ENCODE measurements around the gene IQGAP2. TPM values are rescaled to one million over a fixed set of nuclear protein-coding genes. Genes with fewer than 3 reads are reported as not detected.

The IQGAP2 gene
- polyA plus RNA-seq, 1 experiment = 0.01 TPM

DNA sequence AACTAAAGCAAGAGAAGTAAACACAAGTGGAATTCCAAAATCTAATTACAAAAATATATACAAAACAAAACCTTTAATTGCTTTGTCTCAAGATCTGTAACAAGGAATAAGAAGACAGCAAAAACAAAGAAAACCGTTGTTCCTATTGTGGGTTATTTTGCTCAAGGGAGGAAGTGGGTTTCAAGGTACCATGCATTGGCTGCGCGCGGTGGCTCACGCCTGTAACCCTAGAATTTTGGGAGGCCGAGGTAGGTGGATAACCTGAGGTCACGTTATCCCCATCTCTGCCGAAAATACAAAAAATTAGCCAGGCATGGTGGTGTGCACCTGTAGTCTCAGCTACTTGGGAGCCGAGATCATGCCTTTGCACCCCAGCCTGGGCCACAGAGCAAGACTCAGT, 12.1 kb upstream of the IQGAP2 start:
- POLR2A ChIA-PET = no interaction called here

GRCh38 chr5:76393035-76393680, 9.9 kb upstream of the IQGAP2 start:
- H3K36me3 ChIP-seq (ENCODE audit: control insufficient read depth, insufficient read depth, low read length) = no peaks in the 10 kb centered on the region
- DNase-seq (ENCODE audit: low read depth) = no peak
- ChIA-PET CTCF (no interaction called here), POLR2A (interaction anchor here (0.6 kb wide), 1 partner anchor 33 kb away, joined by 3 read pairs; no protein-coding TSS in a partner anchor)
- TF ChIP-seq, protein P1, sequence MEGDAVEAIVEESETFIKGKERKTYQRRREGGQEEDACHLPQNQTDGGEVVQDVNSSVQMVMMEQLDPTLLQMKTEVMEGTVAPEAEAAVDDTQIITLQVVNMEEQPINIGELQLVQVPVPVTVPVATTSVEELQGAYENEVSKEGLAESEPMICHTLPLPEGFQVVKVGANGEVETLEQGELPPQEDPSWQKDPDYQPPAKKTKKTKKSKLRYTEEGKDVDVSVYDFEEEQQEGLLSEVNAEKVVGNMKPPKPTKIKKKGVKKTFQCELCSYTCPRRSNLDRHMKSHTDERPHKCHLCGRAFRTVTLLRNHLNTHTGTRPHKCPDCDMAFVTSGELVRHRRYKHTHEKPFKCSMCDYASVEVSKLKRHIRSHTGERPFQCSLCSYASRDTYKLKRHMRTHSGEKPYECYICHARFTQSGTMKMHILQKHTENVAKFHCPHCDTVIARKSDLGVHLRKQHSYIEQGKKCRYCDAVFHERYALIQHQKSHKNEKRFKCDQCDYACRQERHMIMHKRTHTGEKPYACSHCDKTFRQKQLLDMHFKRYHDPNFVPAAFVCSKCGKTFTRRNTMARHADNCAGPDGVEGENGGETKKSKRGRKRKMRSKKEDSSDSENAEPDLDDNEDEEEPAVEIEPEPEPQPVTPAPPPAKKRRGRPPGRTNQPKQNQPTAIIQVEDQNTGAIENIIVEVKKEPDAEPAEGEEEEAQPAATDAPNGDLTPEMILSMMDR (IDR thresholded peaks at IDR 0.05; ENCODE audit: insufficient read depth, low read depth, low read length) = no peak
- H3K27me3 ChIP-seq (ENCODE audit: control insufficient read depth, insufficient read depth, low read length) = no peaks in the 10 kb centered on the region
- H3K4me3 ChIP-seq (ENCODE audit: low read depth, low read length) = no peak overlapping the region

More for the DNA sequence above, 12.1 kb upstream of the IQGAP2 start:
- CTCF ChIA-PET = interaction anchor here (0.6 kb wide), 1 partner anchor 117 kb away, joined by 3 read pairs; no protein-coding TSS in a partner anchor
- Histone ChIP-seq H3K4me3 (ENCODE audit: low read depth, low read length) (no peak overlapping the region), H3K27me3 (ENCODE audit: control insufficient read depth, insufficient read depth, low read length) (no peaks in the 10 kb centered on the region), H3K36me3 (ENCODE audit: control insufficient read depth, insufficient read depth, low read length) (no peaks in the 10 kb centered on the region)
- DNase-seq (ENCODE audit: low read depth) = no peak
- TF ChIP-seq, protein P1 (IDR thresholded peaks at IDR 0.05; ENCODE audit: insufficient read depth, low read depth, low read length) = no peak

DNA sequence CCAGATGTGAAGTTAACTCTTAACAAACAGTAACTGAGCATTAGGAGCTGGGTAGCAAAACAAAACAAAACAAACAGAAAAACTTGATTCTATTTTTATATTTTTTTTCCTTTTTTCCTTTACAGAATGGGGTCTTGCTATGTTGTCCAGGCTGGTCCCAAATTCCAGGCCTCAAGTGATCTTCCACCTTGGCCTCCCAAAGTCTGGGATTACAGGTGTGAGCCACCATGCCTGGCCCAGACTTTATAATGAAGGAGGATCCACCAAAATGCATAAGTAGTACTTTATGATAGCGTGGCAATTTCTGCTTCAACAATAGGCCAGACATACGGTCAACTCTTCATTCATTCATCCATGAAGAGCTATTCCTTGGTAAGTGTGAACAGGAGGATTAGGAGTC, 5.9 kb upstream of the IQGAP2 start:
- Histone ChIP-seq H3K4me3 (ENCODE audit: low read depth, low read length) (no peak overlapping the region), H3K27me3 (ENCODE audit: control insufficient read depth, insufficient read depth, low read length) (peaks cover 6% of the 10 kb centered on the region), H3K36me3 (ENCODE audit: control insufficient read depth, insufficient read depth, low read length) (no peaks in the 10 kb centered on the region)
- no peak for DNase-seq (ENCODE audit: low read depth)
- TF ChIP-seq, protein P1 (IDR thresholded peaks at IDR 0.05; ENCODE audit: insufficient read depth, low read depth, low read length) = no peak
- ChIA-PET CTCF (no interaction called here), POLR2A (no interaction called here)

DNA sequence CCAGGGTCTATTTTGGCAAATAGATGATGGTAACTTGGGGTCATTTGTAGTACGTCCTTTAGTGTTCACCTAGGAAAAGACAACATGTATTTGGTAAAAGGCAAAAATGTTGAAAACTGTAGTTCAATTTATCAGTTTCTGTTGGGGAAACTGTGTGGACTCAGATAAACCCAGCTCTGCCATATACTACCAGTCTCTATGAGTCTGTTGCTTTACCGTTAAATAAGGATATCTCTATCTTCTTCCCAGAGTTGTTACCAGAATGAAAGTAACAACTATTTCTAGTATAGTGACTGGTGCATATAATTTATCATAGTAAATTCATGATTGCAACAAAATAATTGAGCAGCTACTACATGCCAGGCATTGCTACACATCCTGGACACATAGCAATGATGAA, 3.8 kb upstream of the IQGAP2 start:
- Histone ChIP-seq H3K27me3 (ENCODE audit: control insufficient read depth, insufficient read depth, low read length) (peaks cover 14% of the 10 kb centered on the region), H3K36me3 (ENCODE audit: control insufficient read depth, insufficient read depth, low read length) (no peaks in the 10 kb centered on the region), H3K4me3 (ENCODE audit: low read depth, low read length) (no peak overlapping the region)
- POLR2A ChIA-PET = no interaction called here
- TF ChIP-seq, protein P1 (IDR thresholded peaks at IDR 0.05; ENCODE audit: insufficient read depth, low read depth, low read length) = no peak
- CTCF ChIA-PET = no interaction called here
- no peak for DNase-seq (ENCODE audit: low read depth)

GRCh38 chr5:76400466-76400865, 2.6 kb upstream of the IQGAP2 start:
- TF ChIP-seq, protein P1 (IDR thresholded peaks at IDR 0.05; ENCODE audit: insufficient read depth, low read depth, low read length) = no peak
- Histone ChIP-seq H3K27me3 (ENCODE audit: control insufficient read depth, insufficient read depth, low read length) (peaks cover 19% of the 10 kb centered on the region), H3K4me3 (ENCODE audit: low read depth, low read length) (no peak overlapping the region), H3K36me3 (ENCODE audit: control insufficient read depth, insufficient read depth, low read length) (no peaks in the 10 kb centered on the region)
- ChIA-PET CTCF (no interaction called here), POLR2A (no interaction called here)
- DNase-seq (ENCODE audit: low read depth) = no peak
